Testis (tissue), 2 donors: ENCODE results near the gene PRKG2.
"Not testable (repeated sequence)": the region's sequence is repeated elsewhere in the genome, so short reads cannot be mapped to it uniquely, and the experiment has no call there.

Source experiments
- CTCF ChIP-seq, 3 experiments: fragments of 450-650 bp in 2 of 3; fragments of 200-600 bp in 1 of 3; sonication (generic) in 1 of 3; IDR thresholded peaks; one replicate each; pipeline ENCODE4 v1.5.1; 2016 to 2019; ENCODE audit warnings: antibody characterized with exemption in 3 of 3, mild to moderate bottlenecking in 2 of 3, moderate library complexity in 1 of 3
- POLR2A ChIP-seq: fragments of 450-650 bp; IDR thresholded peaks from one replicate; pipeline ENCODE4 v1.6.1; 2017; ENCODE audit warnings: antibody characterized with exemption, mild to moderate bottlenecking, moderate library complexity

- not testable (repeated sequence) for TF ChIP-seq CTCF (IDR thresholded peaks at IDR 0.05); POLR2A
Observed at GRCh38 chr4:81222082-81222472, 7.1 kb upstream of the PRKG2 start.
